GM12878 (cell line): ENCODE data around the gene NID1.

Experiments used
- ATF7 ChIP-seq: fragments of 450-650 bp; IDR thresholded peaks from 2 replicates; pipeline ENCODE4 v1.6.1; 2016; ENCODE audit warnings: low read depth, mild to moderate bottlenecking
- EGR1 ChIP-seq, 2 experiments: IDR thresholded peaks; 1 replicate in 1 of 2; 2 replicates in 1 of 2; pipeline ENCODE4 v1.6.1; 2011 to 2012; ENCODE audit warnings: low read depth in 2 of 2, low read length in 2 of 2, borderline replicate concordance in 1 of 2, mild to moderate bottlenecking in 1 of 2, moderate library complexity in 1 of 2
- EZH2 ChIP-seq: IDR thresholded peaks from 2 replicates; pipeline ENCODE4 v1.6.1; 2012; ENCODE audit warnings: low read depth, mild to moderate bottlenecking, control low read depth, inconsistent platforms, low read length, borderline replicate concordance; ENCODE audit not compliant: control insufficient read depth
- NR2C2 ChIP-seq: IDR thresholded peaks from 2 replicates; pipeline ENCODE4 v1.6.1; 2011; ENCODE audit warnings: borderline replicate concordance, low read depth; ENCODE audit not compliant: control insufficient read depth, insufficient read length
- POLR2A ChIP-seq: IDR thresholded peaks from 2 replicates; pipeline ENCODE4 v1.6.1; 2011; ENCODE audit warnings: low read depth, mild to moderate bottlenecking, low read length
- POLR2AphosphoS5 ChIP-seq: IDR thresholded peaks from 2 replicates; pipeline ENCODE4 v1.6.1; 2011; ENCODE audit warnings: mild to moderate bottlenecking, low read length, inconsistent platforms
- RCOR1 ChIP-seq: conservative IDR thresholded peaks from 2 replicates; pipeline ENCODE4 v1.6.1; 2012; ENCODE audit warnings: low read depth, low read length, improper control_type of control experiment
- SUZ12 ChIP-seq: fragments of 200-600 bp; sonication (generic); IDR thresholded peaks from one replicate; pipeline ENCODE4 v1.6.1; 2018; ENCODE audit warnings: antibody characterized with exemption, mild to moderate bottlenecking; ENCODE audit not compliant: unreplicated experiment
- TF ChIP-seq, protein P1 (sequence below), 3 experiments: IDR thresholded peaks in 2 of 3; conservative IDR thresholded peaks in 1 of 3; 2 replicates each; pipeline ENCODE4 v1.5.1; 2011; ENCODE audit warnings: low read depth in 3 of 3, low read length in 3 of 3, mild to moderate bottlenecking in 3 of 3, control low read depth in 2 of 3, moderate library complexity in 2 of 3, inconsistent platforms in 1 of 3, mixed read lengths in 1 of 3; ENCODE audit not compliant: control insufficient read depth in 2 of 3, insufficient read depth in 1 of 3; ENCODE audit errors: extremely low read depth in 1 of 3
- TF ChIP-seq, protein P2 (sequence below): fragments of 450-650 bp; IDR thresholded peaks from 2 replicates; pipeline ENCODE4 v1.6.1; 2018; ENCODE audit warnings: borderline replicate concordance, mild to moderate bottlenecking; ENCODE audit not compliant: partially characterized antibody

DNA sequence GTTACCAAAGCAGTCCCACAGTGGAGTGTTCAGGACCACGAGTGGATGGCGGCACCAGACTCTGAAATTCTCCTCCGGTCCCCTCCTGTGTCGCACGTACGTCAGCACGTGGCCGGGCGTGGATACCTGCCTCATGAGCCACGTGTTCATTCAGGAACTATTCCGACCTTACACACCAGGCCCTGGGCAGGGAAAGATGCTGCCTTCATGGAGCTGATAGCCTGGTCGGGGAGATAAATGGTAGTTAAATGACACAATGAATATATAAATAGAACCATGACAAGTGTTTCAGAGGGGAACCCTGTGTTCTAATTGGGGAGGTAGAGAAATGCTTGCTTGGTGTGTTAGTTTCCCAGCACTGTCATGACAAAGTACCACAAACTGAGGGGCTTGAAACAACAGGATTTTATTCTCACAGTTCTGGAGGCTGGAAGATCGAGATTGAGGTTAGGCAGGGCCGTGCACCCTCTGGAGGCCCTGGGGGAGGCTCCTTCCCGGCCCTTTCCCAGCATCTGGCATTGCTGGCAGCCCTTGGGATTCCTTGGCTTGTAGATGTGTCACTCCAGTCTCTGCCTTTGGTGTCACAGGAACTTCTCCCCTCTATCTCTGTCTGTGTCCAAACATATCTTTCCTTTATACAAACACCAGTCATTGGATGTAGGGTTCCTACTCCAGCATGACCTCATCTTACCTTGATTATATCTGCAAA, 48.6 kb upstream of the NID1 start:
- TF ChIP-seq NR2C2, result no peak
- no peak for TF ChIP-seq POLR2AphosphoS5
- TF ChIP-seq EZH2, result no peak
- TF ChIP-seq EGR1 (IDR thresholded peaks at IDR 0.05; ENCODE audit: borderline replicate concordance in 1 of 2, low read depth in 2 of 2, low read length in 2 of 2), result no peak
- no peak for TF ChIP-seq SUZ12
- TF ChIP-seq ATF7, result no peak
- no peak for TF ChIP-seq RCOR1
- no peak for TF ChIP-seq POLR2A
- TF ChIP-seq, protein P1, sequence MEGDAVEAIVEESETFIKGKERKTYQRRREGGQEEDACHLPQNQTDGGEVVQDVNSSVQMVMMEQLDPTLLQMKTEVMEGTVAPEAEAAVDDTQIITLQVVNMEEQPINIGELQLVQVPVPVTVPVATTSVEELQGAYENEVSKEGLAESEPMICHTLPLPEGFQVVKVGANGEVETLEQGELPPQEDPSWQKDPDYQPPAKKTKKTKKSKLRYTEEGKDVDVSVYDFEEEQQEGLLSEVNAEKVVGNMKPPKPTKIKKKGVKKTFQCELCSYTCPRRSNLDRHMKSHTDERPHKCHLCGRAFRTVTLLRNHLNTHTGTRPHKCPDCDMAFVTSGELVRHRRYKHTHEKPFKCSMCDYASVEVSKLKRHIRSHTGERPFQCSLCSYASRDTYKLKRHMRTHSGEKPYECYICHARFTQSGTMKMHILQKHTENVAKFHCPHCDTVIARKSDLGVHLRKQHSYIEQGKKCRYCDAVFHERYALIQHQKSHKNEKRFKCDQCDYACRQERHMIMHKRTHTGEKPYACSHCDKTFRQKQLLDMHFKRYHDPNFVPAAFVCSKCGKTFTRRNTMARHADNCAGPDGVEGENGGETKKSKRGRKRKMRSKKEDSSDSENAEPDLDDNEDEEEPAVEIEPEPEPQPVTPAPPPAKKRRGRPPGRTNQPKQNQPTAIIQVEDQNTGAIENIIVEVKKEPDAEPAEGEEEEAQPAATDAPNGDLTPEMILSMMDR (IDR thresholded peaks at IDR 0.05 in 2 of 3, conservative IDR thresholded peaks at IDR 0.05 in 1 of 3; ENCODE audit: control insufficient read depth in 2 of 3, extremely low read depth in 1 of 3, insufficient read depth in 1 of 3, low read depth in 3 of 3, low read length in 3 of 3), result no peak
- TF ChIP-seq, protein P2, sequence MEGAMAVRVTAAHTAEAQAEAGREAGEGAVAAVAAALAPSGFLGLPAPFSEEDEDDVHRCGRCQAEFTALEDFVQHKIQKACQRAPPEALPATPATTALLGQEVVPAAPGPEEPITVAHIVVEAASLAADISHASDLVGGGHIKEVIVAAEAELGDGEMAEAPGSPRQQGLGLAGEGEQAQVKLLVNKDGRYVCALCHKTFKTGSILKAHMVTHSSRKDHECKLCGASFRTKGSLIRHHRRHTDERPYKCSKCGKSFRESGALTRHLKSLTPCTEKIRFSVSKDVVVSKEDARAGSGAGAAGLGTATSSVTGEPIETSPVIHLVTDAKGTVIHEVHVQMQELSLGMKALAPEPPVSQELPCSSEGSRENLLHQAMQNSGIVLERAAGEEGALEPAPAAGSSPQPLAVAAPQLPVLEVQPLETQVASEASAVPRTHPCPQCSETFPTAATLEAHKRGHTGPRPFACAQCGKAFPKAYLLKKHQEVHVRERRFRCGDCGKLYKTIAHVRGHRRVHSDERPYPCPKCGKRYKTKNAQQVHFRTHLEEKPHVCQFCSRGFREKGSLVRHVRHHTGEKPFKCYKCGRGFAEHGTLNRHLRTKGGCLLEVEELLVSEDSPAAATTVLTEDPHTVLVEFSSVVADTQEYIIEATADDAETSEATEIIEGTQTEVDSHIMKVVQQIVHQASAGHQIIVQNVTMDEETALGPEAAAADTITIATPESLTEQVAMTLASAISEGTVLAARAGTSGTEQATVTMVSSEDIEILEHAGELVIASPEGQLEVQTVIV, result no peak
